ENCODE results near the gene MYF5. TPM values are rescaled to one million over a fixed set of nuclear protein-coding genes. Genes with fewer than 3 reads are reported as not detected.
"Not testable (repeated sequence)": the region's sequence is repeated elsewhere in the genome, so short reads cannot be mapped to it uniquely, and the experiment has no call there.

The MYF5 gene
- total RNA-seq, 1 experiment from 2014 or later = not detected

GRCh38 chr12:80670214-80670613 lies 46.5 kb upstream of the MYF5 start:
- Mint-ChIP-seq H3K27me3 (ENCODE audit: low read depth) (no peaks in the 10 kb centered on the region), H3K36me3 (no peaks in the 10 kb centered on the region), H3K4me3 (no peak overlapping the region), H3K27ac (no peak overlapping the region), H3K4me1 (no peaks in the 10 kb centered on the region; the same call in 1 of the 2 replicates), H3K9me3 (no peaks in the 10 kb centered on the region; the same call in 1 of the 2 replicates)
- no peak for TF ChIP-seq JUN (CRISPR knock-in tag; IDR thresholded peaks at IDR 0.05)
- no peak for TF ChIP-seq IRF1 (CRISPR knock-in tag; IDR thresholded peaks at IDR 0.05)
- TF ChIP-seq ATF6 (CRISPR knock-in tag; IDR thresholded peaks at IDR 0.05) = no peak
- TF ChIP-seq ZNF232 (CRISPR knock-in tag; IDR thresholded peaks at IDR 0.05) = no peak
- TF ChIP-seq E2F1 (CRISPR knock-in tag; IDR thresholded peaks at IDR 0.05) = no peak
- TF ChIP-seq ATF1 (CRISPR knock-in tag; IDR thresholded peaks at IDR 0.05) = no peak
- no peak for TF ChIP-seq ATF3 (CRISPR knock-in tag; conservative IDR thresholded peaks at IDR 0.05)
- TF ChIP-seq ERG (CRISPR knock-in tag; IDR thresholded peaks at IDR 0.05) = no peak
- no peak for TF ChIP-seq ZNF671 (CRISPR knock-in tag; IDR thresholded peaks at IDR 0.05)
- TF ChIP-seq CREB1 (CRISPR knock-in tag; IDR thresholded peaks at IDR 0.05) = no peak
- no peak for TF ChIP-seq TEAD4 (CRISPR knock-in tag; IDR thresholded peaks at IDR 0.05)
- no peak for TF ChIP-seq ELF4 (CRISPR knock-in tag; IDR thresholded peaks at IDR 0.05; ENCODE audit: low read depth)
- no peak for TF ChIP-seq ZNF532 (CRISPR knock-in tag; IDR thresholded peaks at IDR 0.05; ENCODE audit: borderline replicate concordance)
- no peak for TF ChIP-seq ZNF416 (CRISPR knock-in tag; IDR thresholded peaks at IDR 0.05)
- TF ChIP-seq ZNF423 (CRISPR knock-in tag; IDR thresholded peaks at IDR 0.05) = no peak
- TF ChIP-seq EMX1 (CRISPR knock-in tag; IDR thresholded peaks at IDR 0.05) = no peak
- no peak for TF ChIP-seq RORB (CRISPR knock-in tag; IDR thresholded peaks at IDR 0.05)
- no peak for TF ChIP-seq NR1H2 (CRISPR knock-in tag; IDR thresholded peaks at IDR 0.05)
- no peak for TF ChIP-seq ARID4B (CRISPR knock-in tag; IDR thresholded peaks at IDR 0.05; ENCODE audit: borderline replicate concordance)
- ATAC-seq (peak; percentile 65), DNase-seq (ENCODE audit: low spot score) (no peak)
- ChIA-PET CTCF (no interaction called here), POLR2A (no interaction called here)

- ATAC-seq = peak; percentile 70
- H3K36me3 Mint-ChIP-seq; H3K4me1 Mint-ChIP-seq; DNase-seq (ENCODE audit: low spot score); H3K4me3 Mint-ChIP-seq; H3K9me3 Mint-ChIP-seq; POLR2A ChIA-PET; H3K27ac Mint-ChIP-seq; H3K27me3 Mint-ChIP-seq (ENCODE audit: low read depth): not testable (repeated sequence)
- CTCF ChIA-PET = interaction anchor here (0.6 to 0.9 kb wide), 3 partner anchors 25 to 63 kb away, joined by 3 read pairs; no protein-coding TSS in a partner anchor
Measured at GRCh38 chr12:80676042-80676636, 40.6 kb upstream of the MYF5 start.
